ENCODE data around the gene GUCY2C. TPM values are rescaled to one million over a fixed set of nuclear protein-coding genes. Genes with fewer than 3 reads are reported as not detected.

GUCY2C gene
- total RNA-seq, 2 experiments from 2014 or later: not detected

GRCh38 chr12:14681625-14682024, 14.8 kb downstream of the GUCY2C start:
- Mint-ChIP-seq H3K36me3 (ENCODE audit: low read depth) (no peaks in the 10 kb centered on the region), H3K4me3 (no peak overlapping the region), H3K4me1 (peaks cover 18% of the 10 kb centered on the region), H3K9me3 (ENCODE audit: low read depth) (no peaks in the 10 kb centered on the region), H3K27me3 (no peaks in the 10 kb centered on the region), H3K27ac (no peak overlapping the region)
- intact Hi-C loops (cut with DNase I, micrococcal nuclease): no loop called here
- ATAC-seq (peak; percentile 80), DNase-seq (no peak)
- ChIA-PET POLR2A (interaction anchor here (0.6 kb wide), 1 partner anchor 114 kb away, joined by 3 read pairs; no protein-coding TSS in a partner anchor), CTCF (no interaction called here)

GRCh38 chr12:14681190-14681589, 15.2 kb downstream of the GUCY2C start:
- POLR2A ChIA-PET: interaction anchor here (0.6 kb wide), 1 partner anchor 114 kb away, joined by 3 read pairs; no protein-coding TSS in a partner anchor
- intact Hi-C loops (cut with DNase I, micrococcal nuclease): no loop called here
- H3K4me3 Mint-ChIP-seq: no peak overlapping the region

GRCh38 chr12:14678547-14679150, 17.8 kb downstream of the GUCY2C start:
- POLR2A ChIA-PET: no interaction called here
- H3K36me3 Mint-ChIP-seq (ENCODE audit: low read depth): no peaks in the 10 kb centered on the region
- H3K4me3 Mint-ChIP-seq: no peak overlapping the region
- DNase-seq (no peak), ATAC-seq (no peak)
- CTCF ChIA-PET: no interaction called here
- intact Hi-C loops (cut with DNase I, micrococcal nuclease): no loop called here
- no peaks in the 10 kb centered on the region for H3K9me3 Mint-ChIP-seq (ENCODE audit: low read depth)
- peaks cover 18% of the 10 kb centered on the region for H3K4me1 Mint-ChIP-seq
- no peak overlapping the region for H3K27ac Mint-ChIP-seq
- peaks cover 8% of the 10 kb centered on the region for H3K27me3 Mint-ChIP-seq

More at GRCh38 chr12:14681190-14681589, 15.2 kb downstream of the GUCY2C start:
- Mint-ChIP-seq H3K27ac (no peak overlapping the region), H3K36me3 (ENCODE audit: low read depth) (no peaks in the 10 kb centered on the region), H3K4me1 (peaks cover 18% of the 10 kb centered on the region), H3K9me3 (ENCODE audit: low read depth) (no peaks in the 10 kb centered on the region), H3K27me3 (no peaks in the 10 kb centered on the region)
- CTCF ChIA-PET: no interaction called here
- DNase-seq (no peak), ATAC-seq (no peak)

- DNase-seq (no peak), ATAC-seq (no peak)
- POLR2A ChIA-PET: no interaction called here
- H3K27me3 Mint-ChIP-seq: peaks cover 10% of the 10 kb centered on the region
- CTCF ChIA-PET: interaction anchor here (1.2 kb wide), 1 partner anchor 48 kb away, joined by 3 read pairs; no protein-coding TSS in a partner anchor
- no peaks in the 10 kb centered on the region for H3K9me3 Mint-ChIP-seq (ENCODE audit: low read depth)
- no peaks in the 10 kb centered on the region for H3K36me3 Mint-ChIP-seq (ENCODE audit: low read depth)
- no peak overlapping the region for H3K4me3 Mint-ChIP-seq
- peaks cover 3% of the 10 kb centered on the region for H3K4me1 Mint-ChIP-seq
- H3K27ac Mint-ChIP-seq: no peak overlapping the region
- intact Hi-C loops (cut with DNase I, micrococcal nuclease): no loop called here
Measured at GRCh38 chr12:14668591-14668990, 27.8 kb downstream of the GUCY2C start.

GRCh38 chr12:14665354-14666348, 30.7 kb downstream of the GUCY2C start:
- peaks cover 3% of the 10 kb centered on the region for H3K4me1 Mint-ChIP-seq
- CTCF ChIA-PET: interaction anchor here (0.6 to 2.3 kb wide), 5 partner anchors 18 to 481 kb away, joined by 3 to 6 read pairs (median 3); no protein-coding TSS in a partner anchor
- POLR2A ChIA-PET: no interaction called here
- DNase-seq (no peak), ATAC-seq (peak; percentile 26)
- no peaks in the 10 kb centered on the region for H3K9me3 Mint-ChIP-seq (ENCODE audit: low read depth)
- H3K27ac Mint-ChIP-seq: no peak overlapping the region
- no peak overlapping the region for H3K4me3 Mint-ChIP-seq
- H3K36me3 Mint-ChIP-seq (ENCODE audit: low read depth): no peaks in the 10 kb centered on the region
- peaks cover 5% of the 10 kb centered on the region for H3K27me3 Mint-ChIP-seq
- intact Hi-C loops (cut with DNase I, micrococcal nuclease): no loop called here

GRCh38 chr12:14664434-14665023, 31.9 kb downstream of the GUCY2C start:
- H3K27me3 Mint-ChIP-seq: peaks cover 5% of the 10 kb centered on the region
- no peaks in the 10 kb centered on the region for H3K9me3 Mint-ChIP-seq (ENCODE audit: low read depth)
- CTCF ChIA-PET: interaction anchor here (0.7 to 3.3 kb wide), 7 partner anchors 9 to 493 kb away, joined by 3 to 8 read pairs (median 4); no protein-coding TSS in a partner anchor
- peaks cover 3% of the 10 kb centered on the region for H3K4me1 Mint-ChIP-seq
- ATAC-seq: no peak
- H3K27ac Mint-ChIP-seq: no peak overlapping the region
- DNase-seq: peak; percentile 44
- POLR2A ChIA-PET: no interaction called here
- intact Hi-C loops (cut with DNase I, micrococcal nuclease): loop anchor here (1.0 kb wide), 3 partner anchors 34 to 426 kb away; no protein-coding TSS in a partner anchor
- no peak overlapping the region for H3K4me3 Mint-ChIP-seq
- H3K36me3 Mint-ChIP-seq (ENCODE audit: low read depth): no peaks in the 10 kb centered on the region

GRCh38 chr12:14663002-14663401, 33.4 kb downstream of the GUCY2C start:
- POLR2A ChIA-PET: no interaction called here
- Mint-ChIP-seq H3K9me3 (ENCODE audit: low read depth) (no peaks in the 10 kb centered on the region), H3K4me3 (no peak overlapping the region), H3K27ac (no peak overlapping the region), H3K4me1 (peaks cover 3% of the 10 kb centered on the region), H3K27me3 (peaks cover 6% of the 10 kb centered on the region), H3K36me3 (ENCODE audit: low read depth) (no peaks in the 10 kb centered on the region)
- intact Hi-C loops (cut with DNase I, micrococcal nuclease): no loop called here
- no peak for ATAC-seq
- no peak for DNase-seq
- CTCF ChIA-PET: interaction anchor here (0.7 to 3.3 kb wide), 6 partner anchors 8 to 425 kb away, joined by 3 to 8 read pairs (median 4); no protein-coding TSS in a partner anchor

- H3K36me3 Mint-ChIP-seq (ENCODE audit: low read depth): no peaks in the 10 kb centered on the region
- CTCF ChIA-PET: interaction anchor here (0.7 kb wide), 1 partner anchor 66 kb away, joined by 3 read pairs; no protein-coding TSS in a partner anchor
Measured at GRCh38 chr12:14656846-14657245, 39.6 kb downstream of the GUCY2C start.

GRCh38 chr12:14655284-14655683, 41.1 kb downstream of the GUCY2C start:
- ChIA-PET CTCF (interaction anchor here (1.2 to 1.7 kb wide), 3 partner anchors 8 to 35 kb away, joined by 4 read pairs; no protein-coding TSS in a partner anchor), POLR2A (no interaction called here)
- peaks cover 2% of the 10 kb centered on the region for H3K27me3 Mint-ChIP-seq
- H3K9me3 Mint-ChIP-seq (ENCODE audit: low read depth): no peaks in the 10 kb centered on the region
- peaks cover 10% of the 10 kb centered on the region for H3K4me1 Mint-ChIP-seq
- ATAC-seq: no peak
- no peak overlapping the region for H3K4me3 Mint-ChIP-seq
- intact Hi-C loops (cut with DNase I, micrococcal nuclease): no loop called here
- DNase-seq: no peak
- no peak overlapping the region for H3K27ac Mint-ChIP-seq
- H3K36me3 Mint-ChIP-seq (ENCODE audit: low read depth): no peaks in the 10 kb centered on the region

More at GRCh38 chr12:14656846-14657245, 39.6 kb downstream of the GUCY2C start:
- DNase-seq: no peak
- Mint-ChIP-seq H3K27ac (no peak overlapping the region), H3K27me3 (peaks cover 5% of the 10 kb centered on the region), H3K4me1 (peaks cover 10% of the 10 kb centered on the region), H3K4me3 (no peak overlapping the region), H3K9me3 (ENCODE audit: low read depth) (no peaks in the 10 kb centered on the region)
- POLR2A ChIA-PET: no interaction called here
- ATAC-seq: no peak
- intact Hi-C loops (cut with DNase I, micrococcal nuclease): no loop called here

- peak; percentile 64 for ATAC-seq
- H3K9me3 Mint-ChIP-seq (ENCODE audit: low read depth): no peaks in the 10 kb centered on the region
- DNase-seq: no peak
- peaks cover 10% of the 10 kb centered on the region for H3K4me1 Mint-ChIP-seq
- no peaks in the 10 kb centered on the region for H3K36me3 Mint-ChIP-seq (ENCODE audit: low read depth)
- H3K27ac Mint-ChIP-seq: peak overlapping the region; percentile 72
- peaks cover 2% of the 10 kb centered on the region for H3K27me3 Mint-ChIP-seq
- intact Hi-C loops (cut with DNase I, micrococcal nuclease): no loop called here
- POLR2A ChIA-PET: no interaction called here
- no peak overlapping the region for H3K4me3 Mint-ChIP-seq
- CTCF ChIA-PET: interaction anchor here (1.2 to 1.7 kb wide), 3 partner anchors 9 to 34 kb away, joined by 4 read pairs; no protein-coding TSS in a partner anchor
Measured at GRCh38 chr12:14654842-14655241, 41.6 kb downstream of the GUCY2C start.

GRCh38 chr12:14654416-14654815, 42.0 kb downstream of the GUCY2C start:
- ChIA-PET POLR2A (no interaction called here), CTCF (interaction anchor here (1.0 to 1.7 kb wide), 5 partner anchors 9 to 238 kb away, joined by 3 to 4 read pairs (median 4); no protein-coding TSS in a partner anchor)
- Mint-ChIP-seq H3K4me1 (peaks cover 10% of the 10 kb centered on the region), H3K27ac (peak overlapping the region; percentile 72), H3K9me3 (ENCODE audit: low read depth) (no peaks in the 10 kb centered on the region), H3K36me3 (ENCODE audit: low read depth) (no peaks in the 10 kb centered on the region), H3K27me3 (peaks cover 2% of the 10 kb centered on the region), H3K4me3 (no peak overlapping the region)
- intact Hi-C loops (cut with DNase I, micrococcal nuclease): no loop called here
- ATAC-seq: peak; percentile 69
- no peak for DNase-seq

All from activated CD4-positive, alpha-beta T cell treated with anti-CD3 and anti-CD28 coated beads for 36 hours (primary cell).